HepG2 (cell line): ENCODE results near the gene SKI. TPM values are rescaled to one million over a fixed set of nuclear protein-coding genes. Genes with fewer than 3 reads are reported as not detected.

Experiments
- BCL6 ChIP-seq: IDR thresholded peaks from 2 replicates; pipeline ENCODE4 v1.6.1; 2016; ENCODE audit warnings: missing genetic modification reagents, missing compliant biosample characterization
- ZKSCAN8 ChIP-seq: IDR thresholded peaks from 2 replicates; pipeline ENCODE4 v1.6.1; 2016; ENCODE audit warnings: borderline replicate concordance, missing genetic modification reagents, missing compliant biosample characterization
- ZNF121 ChIP-seq: sonication (generic); formaldehyde crosslinking; IDR thresholded peaks from 2 replicates; pipeline ENCODE4 v1.5.0; 2020; ENCODE audit warnings: mild to moderate bottlenecking, missing genetic modification reagents
- ZNF224 ChIP-seq: sonication (generic); formaldehyde crosslinking; IDR thresholded peaks from 2 replicates; pipeline ENCODE4 v1.5.0; 2020; ENCODE audit warnings: mild to moderate bottlenecking, missing genetic modification reagents
- ZNF253 ChIP-seq: sonication (generic); formaldehyde crosslinking; IDR thresholded peaks from 2 replicates; pipeline ENCODE4 v1.8.0; 2022; ENCODE audit warnings: mild to moderate bottlenecking, missing genetic modification reagents, borderline replicate concordance
- ZNF292 ChIP-seq: sonication (generic); formaldehyde crosslinking; IDR thresholded peaks from 2 replicates; pipeline ENCODE4 v1.8.1; 2022; ENCODE audit warnings: mild to moderate bottlenecking, low read depth, missing genetic modification reagents, borderline replicate concordance
- polyA plus RNA-seq, 8 experiments: library from polyadenylated mRNA; depleted of rRNA in 3 of 8; stranded (reverse) in 7 of 8; unstranded in 1 of 8; fragments of >200 nt; fragmentation: Illumina TruSeq in 4 of 8; extraction: Trizol in 4 of 8; gene quantifications; 2 replicates each; pipeline versions ENCODE4 v1.2.1 to v1.2.3, GENCODE V29; 2011 to 2016; ENCODE audit warnings: low read depth in 4 of 8, missing spikeins in 1 of 8, mixed read lengths in 1 of 8; ENCODE audit not compliant: insufficient read depth in 1 of 8
- total RNA-seq, 5 experiments: library from RNA; depleted of rRNA; stranded (reverse); fragments of >200 nt; fragmentation: Illumina TruSeq; extraction: Trizol; gene quantifications; 2 replicates each; pipeline ENCODE4 v1.2.3, GENCODE V29; 2016; ENCODE audit warnings: low read depth in 1 of 5
- TF ChIP-seq, protein P1 (sequence below): sonication (generic); formaldehyde crosslinking; IDR thresholded peaks from 2 replicates; pipeline ENCODE4 v1.4.0; 2020; ENCODE audit warnings: mild to moderate bottlenecking, missing genetic modification reagents
- TF ChIP-seq, protein P2 (sequence below): fragments of 450-650 bp; IDR thresholded peaks from 2 replicates; pipeline ENCODE4 v1.6.1; 2017; ENCODE audit warnings: mild to moderate bottlenecking
- TF ChIP-seq, protein P3 (sequence below): sonication (generic); formaldehyde crosslinking; IDR thresholded peaks from 2 replicates; pipeline ENCODE4 v1.9.0; 2021; ENCODE audit warnings: mild to moderate bottlenecking, missing genetic modification reagents
- TF ChIP-seq, protein P4 (sequence below): sonication (generic); formaldehyde crosslinking; IDR thresholded peaks from 2 replicates; pipeline ENCODE4 v1.8.1; 2023; ENCODE audit warnings: mild to moderate bottlenecking, missing genetic modification reagents
- TF ChIP-seq, protein P5 (sequence below): sonication (generic); formaldehyde crosslinking; IDR thresholded peaks from 2 replicates; pipeline ENCODE4 v1.8.0; 2022; ENCODE audit warnings: mild to moderate bottlenecking, missing genetic modification reagents, borderline replicate concordance

SKI gene
- total and polyA plus RNA-seq, 2 of the 13 experiments (the other 11 are each of a cell fraction or from before 2014, with no cell fraction given): 4.7 to 6.9 TPM

DNA sequence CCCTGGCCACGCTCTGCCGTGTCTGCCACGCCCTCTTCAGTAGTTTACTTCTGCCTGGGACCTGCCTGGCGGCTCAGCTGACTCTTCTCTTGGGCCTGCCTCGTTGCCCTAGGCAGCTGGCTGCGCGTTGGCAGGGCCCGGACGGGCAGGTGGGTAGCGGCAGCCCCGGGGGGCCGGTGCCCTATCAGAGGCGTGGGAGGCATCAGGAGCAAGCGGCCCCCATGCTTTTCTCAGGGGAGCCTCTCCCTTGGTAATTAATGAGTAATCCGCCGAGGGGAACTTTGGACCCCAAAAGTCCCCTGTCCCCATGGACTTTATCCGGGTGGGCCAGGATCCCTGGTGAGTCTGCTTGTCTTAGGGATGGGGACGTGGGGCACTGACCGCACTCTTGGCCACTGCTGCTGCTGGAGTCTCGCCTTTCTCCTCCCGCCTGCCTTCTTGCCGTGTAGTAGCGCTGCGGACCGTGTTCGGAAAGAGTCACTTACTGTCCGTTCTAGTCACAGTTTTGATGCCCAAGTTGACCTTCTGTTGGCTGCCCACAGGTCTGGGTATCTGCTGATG, 22.7 kb downstream of the SKI start (continued):
- TF ChIP-seq, protein P1, sequence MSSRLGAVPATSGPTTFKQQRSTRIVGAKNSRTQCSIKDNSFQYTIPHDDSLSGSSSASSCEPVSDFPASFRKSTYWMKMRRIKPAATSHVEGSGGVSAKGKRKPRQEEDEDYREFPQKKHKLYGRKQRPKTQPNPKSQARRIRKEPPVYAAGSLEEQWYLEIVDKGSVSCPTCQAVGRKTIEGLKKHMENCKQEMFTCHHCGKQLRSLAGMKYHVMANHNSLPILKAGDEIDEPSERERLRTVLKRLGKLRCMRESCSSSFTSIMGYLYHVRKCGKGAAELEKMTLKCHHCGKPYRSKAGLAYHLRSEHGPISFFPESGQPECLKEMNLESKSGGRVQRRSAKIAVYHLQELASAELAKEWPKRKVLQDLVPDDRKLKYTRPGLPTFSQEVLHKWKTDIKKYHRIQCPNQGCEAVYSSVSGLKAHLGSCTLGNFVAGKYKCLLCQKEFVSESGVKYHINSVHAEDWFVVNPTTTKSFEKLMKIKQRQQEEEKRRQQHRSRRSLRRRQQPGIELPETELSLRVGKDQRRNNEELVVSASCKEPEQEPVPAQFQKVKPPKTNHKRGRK (CRISPR knock-in tag): no peak
- TF ChIP-seq ZNF121 (CRISPR knock-in tag): peak; percentile 70
- TF ChIP-seq, protein P2, sequence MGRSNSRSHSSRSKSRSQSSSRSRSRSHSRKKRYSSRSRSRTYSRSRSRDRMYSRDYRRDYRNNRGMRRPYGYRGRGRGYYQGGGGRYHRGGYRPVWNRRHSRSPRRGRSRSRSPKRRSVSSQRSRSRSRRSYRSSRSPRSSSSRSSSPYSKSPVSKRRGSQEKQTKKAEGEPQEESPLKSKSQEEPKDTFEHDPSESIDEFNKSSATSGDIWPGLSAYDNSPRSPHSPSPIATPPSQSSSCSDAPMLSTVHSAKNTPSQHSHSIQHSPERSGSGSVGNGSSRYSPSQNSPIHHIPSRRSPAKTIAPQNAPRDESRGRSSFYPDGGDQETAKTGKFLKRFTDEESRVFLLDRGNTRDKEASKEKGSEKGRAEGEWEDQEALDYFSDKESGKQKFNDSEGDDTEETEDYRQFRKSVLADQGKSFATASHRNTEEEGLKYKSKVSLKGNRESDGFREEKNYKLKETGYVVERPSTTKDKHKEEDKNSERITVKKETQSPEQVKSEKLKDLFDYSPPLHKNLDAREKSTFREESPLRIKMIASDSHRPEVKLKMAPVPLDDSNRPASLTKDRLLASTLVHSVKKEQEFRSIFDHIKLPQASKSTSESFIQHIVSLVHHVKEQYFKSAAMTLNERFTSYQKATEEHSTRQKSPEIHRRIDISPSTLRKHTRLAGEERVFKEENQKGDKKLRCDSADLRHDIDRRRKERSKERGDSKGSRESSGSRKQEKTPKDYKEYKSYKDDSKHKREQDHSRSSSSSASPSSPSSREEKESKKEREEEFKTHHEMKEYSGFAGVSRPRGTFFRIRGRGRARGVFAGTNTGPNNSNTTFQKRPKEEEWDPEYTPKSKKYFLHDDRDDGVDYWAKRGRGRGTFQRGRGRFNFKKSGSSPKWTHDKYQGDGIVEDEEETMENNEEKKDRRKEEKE: no peak
- 0 out of 2 replicates have a peak, but pooled peaks have one; percentile 29 for TF ChIP-seq ZNF292 (CRISPR knock-in tag)
- TF ChIP-seq, protein P3, sequence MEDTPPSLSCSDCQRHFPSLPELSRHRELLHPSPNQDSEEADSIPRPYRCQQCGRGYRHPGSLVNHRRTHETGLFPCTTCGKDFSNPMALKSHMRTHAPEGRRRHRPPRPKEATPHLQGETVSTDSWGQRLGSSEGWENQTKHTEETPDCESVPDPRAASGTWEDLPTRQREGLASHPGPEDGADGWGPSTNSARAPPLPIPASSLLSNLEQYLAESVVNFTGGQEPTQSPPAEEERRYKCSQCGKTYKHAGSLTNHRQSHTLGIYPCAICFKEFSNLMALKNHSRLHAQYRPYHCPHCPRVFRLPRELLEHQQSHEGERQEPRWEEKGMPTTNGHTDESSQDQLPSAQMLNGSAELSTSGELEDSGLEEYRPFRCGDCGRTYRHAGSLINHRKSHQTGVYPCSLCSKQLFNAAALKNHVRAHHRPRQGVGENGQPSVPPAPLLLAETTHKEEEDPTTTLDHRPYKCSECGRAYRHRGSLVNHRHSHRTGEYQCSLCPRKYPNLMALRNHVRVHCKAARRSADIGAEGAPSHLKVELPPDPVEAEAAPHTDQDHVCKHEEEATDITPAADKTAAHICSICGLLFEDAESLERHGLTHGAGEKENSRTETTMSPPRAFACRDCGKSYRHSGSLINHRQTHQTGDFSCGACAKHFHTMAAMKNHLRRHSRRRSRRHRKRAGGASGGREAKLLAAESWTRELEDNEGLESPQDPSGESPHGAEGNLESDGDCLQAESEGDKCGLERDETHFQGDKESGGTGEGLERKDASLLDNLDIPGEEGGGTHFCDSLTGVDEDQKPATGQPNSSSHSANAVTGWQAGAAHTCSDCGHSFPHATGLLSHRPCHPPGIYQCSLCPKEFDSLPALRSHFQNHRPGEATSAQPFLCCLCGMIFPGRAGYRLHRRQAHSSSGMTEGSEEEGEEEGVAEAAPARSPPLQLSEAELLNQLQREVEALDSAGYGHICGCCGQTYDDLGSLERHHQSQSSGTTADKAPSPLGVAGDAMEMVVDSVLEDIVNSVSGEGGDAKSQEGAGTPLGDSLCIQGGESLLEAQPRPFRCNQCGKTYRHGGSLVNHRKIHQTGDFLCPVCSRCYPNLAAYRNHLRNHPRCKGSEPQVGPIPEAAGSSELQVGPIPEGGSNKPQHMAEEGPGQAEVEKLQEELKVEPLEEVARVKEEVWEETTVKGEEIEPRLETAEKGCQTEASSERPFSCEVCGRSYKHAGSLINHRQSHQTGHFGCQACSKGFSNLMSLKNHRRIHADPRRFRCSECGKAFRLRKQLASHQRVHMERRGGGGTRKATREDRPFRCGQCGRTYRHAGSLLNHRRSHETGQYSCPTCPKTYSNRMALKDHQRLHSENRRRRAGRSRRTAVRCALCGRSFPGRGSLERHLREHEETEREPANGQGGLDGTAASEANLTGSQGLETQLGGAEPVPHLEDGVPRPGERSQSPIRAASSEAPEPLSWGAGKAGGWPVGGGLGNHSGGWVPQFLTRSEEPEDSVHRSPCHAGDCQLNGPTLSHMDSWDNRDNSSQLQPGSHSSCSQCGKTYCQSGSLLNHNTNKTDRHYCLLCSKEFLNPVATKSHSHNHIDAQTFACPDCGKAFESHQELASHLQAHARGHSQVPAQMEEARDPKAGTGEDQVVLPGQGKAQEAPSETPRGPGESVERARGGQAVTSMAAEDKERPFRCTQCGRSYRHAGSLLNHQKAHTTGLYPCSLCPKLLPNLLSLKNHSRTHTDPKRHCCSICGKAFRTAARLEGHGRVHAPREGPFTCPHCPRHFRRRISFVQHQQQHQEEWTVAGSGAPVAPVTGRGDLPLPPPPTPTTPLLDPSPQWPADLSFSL (CRISPR knock-in tag): no peak
- TF ChIP-seq, protein P4, sequence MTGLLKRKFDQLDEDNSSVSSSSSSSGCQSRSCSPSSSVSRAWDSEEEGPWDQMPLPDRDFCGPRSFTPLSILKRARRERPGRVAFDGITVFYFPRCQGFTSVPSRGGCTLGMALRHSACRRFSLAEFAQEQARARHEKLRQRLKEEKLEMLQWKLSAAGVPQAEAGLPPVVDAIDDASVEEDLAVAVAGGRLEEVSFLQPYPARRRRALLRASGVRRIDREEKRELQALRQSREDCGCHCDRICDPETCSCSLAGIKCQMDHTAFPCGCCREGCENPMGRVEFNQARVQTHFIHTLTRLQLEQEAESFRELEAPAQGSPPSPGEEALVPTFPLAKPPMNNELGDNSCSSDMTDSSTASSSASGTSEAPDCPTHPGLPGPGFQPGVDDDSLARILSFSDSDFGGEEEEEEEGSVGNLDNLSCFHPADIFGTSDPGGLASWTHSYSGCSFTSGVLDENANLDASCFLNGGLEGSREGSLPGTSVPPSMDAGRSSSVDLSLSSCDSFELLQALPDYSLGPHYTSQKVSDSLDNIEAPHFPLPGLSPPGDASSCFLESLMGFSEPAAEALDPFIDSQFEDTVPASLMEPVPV (CRISPR knock-in tag): no peak
- no peak for TF ChIP-seq ZKSCAN8 (CRISPR knock-in tag)
- peak; percentile 70 for TF ChIP-seq BCL6
- 0 out of 2 replicates have a peak, but pooled peaks have one; percentile 29 for TF ChIP-seq ZNF224 (CRISPR knock-in tag)
- no peak for TF ChIP-seq ZNF253 (CRISPR knock-in tag)
- TF ChIP-seq, protein P5, sequence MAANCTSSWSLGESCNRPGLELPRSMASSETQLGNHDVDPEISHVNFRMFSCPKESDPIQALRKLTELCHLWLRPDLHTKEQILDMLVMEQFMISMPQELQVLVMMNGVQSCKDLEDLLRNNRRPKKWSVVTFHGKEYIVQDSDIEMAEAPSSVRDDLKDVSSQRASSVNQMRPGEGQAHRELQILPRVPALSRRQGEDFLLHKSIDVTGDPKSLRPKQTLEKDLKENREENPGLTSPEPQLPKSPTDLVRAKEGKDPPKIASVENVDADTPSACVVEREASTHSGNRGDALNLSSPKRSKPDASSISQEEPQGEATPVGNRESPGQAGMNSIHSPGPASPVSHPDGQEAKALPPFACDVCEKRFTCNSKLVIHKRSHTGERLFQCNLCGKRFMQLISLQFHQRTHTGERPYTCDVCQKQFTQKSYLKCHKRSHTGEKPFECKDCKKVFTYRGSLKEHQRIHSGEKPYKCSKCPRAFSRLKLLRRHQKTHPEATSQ: peak; percentile 58; the same call in 1 of the 2 replicates
